Measurements from ENCODE around the gene OR2B2. TPM values are rescaled to one million over a fixed set of nuclear protein-coding genes. Genes with fewer than 3 reads are reported as not detected.

Gene OR2B2
- total RNA-seq, 2 donors from 2014 or later = not detected

GRCh38 chr6:27892649-27893058, 19.5 kb downstream of the OR2B2 start:
- peak overlapping the region; percentile 89 for H3K27ac ChIP-seq
- H3K4me3 ChIP-seq = peak overlapping the region; percentile 59
- TF ChIP-seq, protein P1, sequence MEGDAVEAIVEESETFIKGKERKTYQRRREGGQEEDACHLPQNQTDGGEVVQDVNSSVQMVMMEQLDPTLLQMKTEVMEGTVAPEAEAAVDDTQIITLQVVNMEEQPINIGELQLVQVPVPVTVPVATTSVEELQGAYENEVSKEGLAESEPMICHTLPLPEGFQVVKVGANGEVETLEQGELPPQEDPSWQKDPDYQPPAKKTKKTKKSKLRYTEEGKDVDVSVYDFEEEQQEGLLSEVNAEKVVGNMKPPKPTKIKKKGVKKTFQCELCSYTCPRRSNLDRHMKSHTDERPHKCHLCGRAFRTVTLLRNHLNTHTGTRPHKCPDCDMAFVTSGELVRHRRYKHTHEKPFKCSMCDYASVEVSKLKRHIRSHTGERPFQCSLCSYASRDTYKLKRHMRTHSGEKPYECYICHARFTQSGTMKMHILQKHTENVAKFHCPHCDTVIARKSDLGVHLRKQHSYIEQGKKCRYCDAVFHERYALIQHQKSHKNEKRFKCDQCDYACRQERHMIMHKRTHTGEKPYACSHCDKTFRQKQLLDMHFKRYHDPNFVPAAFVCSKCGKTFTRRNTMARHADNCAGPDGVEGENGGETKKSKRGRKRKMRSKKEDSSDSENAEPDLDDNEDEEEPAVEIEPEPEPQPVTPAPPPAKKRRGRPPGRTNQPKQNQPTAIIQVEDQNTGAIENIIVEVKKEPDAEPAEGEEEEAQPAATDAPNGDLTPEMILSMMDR (IDR thresholded peaks at IDR 0.05) = no peak
- no peaks in the 10 kb centered on the region for H3K4me1 ChIP-seq
- no peaks in the 10 kb centered on the region for H3K27me3 ChIP-seq
- H3K9me3 ChIP-seq = no peaks in the 10 kb centered on the region
- H3K9ac ChIP-seq (ENCODE audit: low read depth in 2 of 2, low read length in 2 of 2) = peak overlapping the region; percentile 77 to 87
- intact Hi-C loops (cut with DNase I) = loop anchor here (10.0 kb wide), 1 partner anchor 378 kb away; no protein-coding TSS in a partner anchor
- no peak for DNase-seq
- H3K36me3 ChIP-seq = no peaks in the 10 kb centered on the region

- H3K9me3 ChIP-seq = no peaks in the 10 kb centered on the region
- no peaks in the 10 kb centered on the region for H3K4me1 ChIP-seq
- no peaks in the 10 kb centered on the region for H3K27me3 ChIP-seq
- peak overlapping the region in 1 of 2 donors; percentile 87 for H3K9ac ChIP-seq (ENCODE audit: low read depth in 2 of 2, low read length in 2 of 2)
- peak overlapping the region; percentile 81 for H3K27ac ChIP-seq
- DNase-seq = no peak
- no peaks in the 10 kb centered on the region for H3K36me3 ChIP-seq
- intact Hi-C loops (cut with DNase I) = loop anchor here (10.0 kb wide), 1 partner anchor 377 kb away; no protein-coding TSS in a partner anchor
- TF ChIP-seq, protein P1 (IDR thresholded peaks at IDR 0.05) = no peak
- H3K4me3 ChIP-seq = peak overlapping the region; percentile 42
These were observed 20.8 kb downstream of the OR2B2 start for GRCh38 chr6:27891320-27891875.

- no peaks in the 10 kb centered on the region for H3K4me1 ChIP-seq
- H3K4me3 ChIP-seq = peak overlapping the region; percentile 42
- peak overlapping the region; percentile 54 to 87 for H3K9ac ChIP-seq (ENCODE audit: low read depth in 2 of 2, low read length in 2 of 2)
- no peaks in the 10 kb centered on the region for H3K36me3 ChIP-seq
- TF ChIP-seq, protein P1 (IDR thresholded peaks at IDR 0.05) = no peak
- DNase-seq = peak; percentile 87
- H3K9me3 ChIP-seq = no peaks in the 10 kb centered on the region
- H3K27ac ChIP-seq = peak overlapping the region; percentile 81
- H3K27me3 ChIP-seq = no peaks in the 10 kb centered on the region
- intact Hi-C loops (cut with DNase I) = loop anchor here (10.0 kb wide), 1 partner anchor 376 kb away; no protein-coding TSS in a partner anchor
These were observed 21.5 kb downstream of the OR2B2 start for GRCh38 chr6:27890445-27891319.

DNA sequence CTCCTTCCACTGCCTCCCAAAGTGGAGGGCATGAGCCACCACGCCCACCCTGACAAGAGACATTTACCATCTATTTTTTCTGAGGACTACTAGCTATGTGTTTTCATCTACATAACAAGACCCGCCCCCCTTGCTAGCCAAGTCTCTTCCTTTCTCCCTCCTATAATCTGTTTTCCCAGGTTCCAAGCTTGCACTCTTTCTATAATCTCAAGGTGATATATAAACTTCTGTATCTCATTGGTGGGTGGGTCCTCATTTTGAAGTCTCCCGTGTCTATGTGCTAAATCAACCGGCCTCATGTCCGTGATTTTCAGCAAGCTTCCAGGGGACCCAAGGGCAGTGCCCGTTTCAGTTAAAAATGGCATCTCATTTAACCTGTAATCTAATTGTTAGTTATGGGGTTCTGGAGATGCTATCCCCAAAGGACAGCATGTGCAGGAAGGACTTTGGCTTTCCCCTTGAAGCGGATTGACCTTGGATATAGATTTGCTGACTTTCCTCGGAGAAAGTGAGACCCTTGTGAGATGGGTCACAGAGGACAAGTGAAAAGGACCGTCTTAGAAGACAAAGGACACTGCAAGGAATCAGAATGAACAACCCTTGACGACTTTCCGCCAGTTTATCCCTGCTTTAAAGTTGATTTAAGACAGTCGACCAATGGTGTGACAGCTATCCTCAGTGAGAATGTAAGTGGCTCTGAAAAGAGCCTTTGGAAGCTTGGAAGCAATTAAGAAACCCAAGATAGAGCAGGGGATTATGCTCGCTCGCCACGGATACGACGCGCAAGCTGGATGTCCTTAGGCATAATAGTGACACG, 22.4 kb downstream of the OR2B2 start:
- Histone ChIP-seq H3K4me3 (peak overlapping the region; percentile 42), H3K27me3 (no peaks in the 10 kb centered on the region), H3K27ac (peak overlapping the region; percentile 81), H3K4me1 (no peaks in the 10 kb centered on the region), H3K9me3 (no peaks in the 10 kb centered on the region), H3K9ac (ENCODE audit: low read depth in 2 of 2, low read length in 2 of 2) (peak overlapping the region; percentile 54 to 87), H3K36me3 (no peaks in the 10 kb centered on the region)
- TF ChIP-seq, protein P1 (IDR thresholded peaks at IDR 0.05) = no peak
- peak; percentile 37 for DNase-seq
- intact Hi-C loops (cut with DNase I) = loop anchor here (10.0 kb wide), 1 partner anchor 375 kb away; no protein-coding TSS in a partner anchor

GRCh38 chr6:27889275-27889627, 22.9 kb downstream of the OR2B2 start:
- Histone ChIP-seq H3K27me3 (no peaks in the 10 kb centered on the region), H3K36me3 (no peaks in the 10 kb centered on the region)
- DNase-seq = no peak

More at GRCh38 chr6:27889275-27889627, 22.9 kb downstream of the OR2B2 start:
- no peak overlapping the region for H3K9ac ChIP-seq (ENCODE audit: low read depth in 2 of 2, low read length in 2 of 2)
- intact Hi-C loops (cut with DNase I) = no loop called here
- H3K4me1 ChIP-seq = no peaks in the 10 kb centered on the region
- H3K9me3 ChIP-seq = no peaks in the 10 kb centered on the region
- H3K4me3 ChIP-seq = no peak overlapping the region
- TF ChIP-seq, protein P1 (IDR thresholded peaks at IDR 0.05) = no peak
- H3K27ac ChIP-seq = no peak overlapping the region
